Stimulated activated CD4-positive, alpha-beta T cell treated with anti-CD3 and anti-CD28 coated beads, Interleukin-4, amount 100 ng/mL, for 4 hours (primary cell): ENCODE measurements around the gene TECPR1.

Source experiments
- DNase-seq, 2 experiments: peaks; one replicate each; pipeline ENCODE4 v3.0.0-alpha.2; 2020

TECPR1 gene

GRCh38 chr7:98283127-98283886, 31.3 kb upstream of the TECPR1 start:
- DNase-seq, result no peak

GRCh38 chr7:98282703-98283102, 30.7 kb upstream of the TECPR1 start:
- DNase-seq, result no peak

- DNase-seq, result no peak
These were observed 29.9 kb upstream of the TECPR1 start for GRCh38 chr7:98281757-98282606.

DNA sequence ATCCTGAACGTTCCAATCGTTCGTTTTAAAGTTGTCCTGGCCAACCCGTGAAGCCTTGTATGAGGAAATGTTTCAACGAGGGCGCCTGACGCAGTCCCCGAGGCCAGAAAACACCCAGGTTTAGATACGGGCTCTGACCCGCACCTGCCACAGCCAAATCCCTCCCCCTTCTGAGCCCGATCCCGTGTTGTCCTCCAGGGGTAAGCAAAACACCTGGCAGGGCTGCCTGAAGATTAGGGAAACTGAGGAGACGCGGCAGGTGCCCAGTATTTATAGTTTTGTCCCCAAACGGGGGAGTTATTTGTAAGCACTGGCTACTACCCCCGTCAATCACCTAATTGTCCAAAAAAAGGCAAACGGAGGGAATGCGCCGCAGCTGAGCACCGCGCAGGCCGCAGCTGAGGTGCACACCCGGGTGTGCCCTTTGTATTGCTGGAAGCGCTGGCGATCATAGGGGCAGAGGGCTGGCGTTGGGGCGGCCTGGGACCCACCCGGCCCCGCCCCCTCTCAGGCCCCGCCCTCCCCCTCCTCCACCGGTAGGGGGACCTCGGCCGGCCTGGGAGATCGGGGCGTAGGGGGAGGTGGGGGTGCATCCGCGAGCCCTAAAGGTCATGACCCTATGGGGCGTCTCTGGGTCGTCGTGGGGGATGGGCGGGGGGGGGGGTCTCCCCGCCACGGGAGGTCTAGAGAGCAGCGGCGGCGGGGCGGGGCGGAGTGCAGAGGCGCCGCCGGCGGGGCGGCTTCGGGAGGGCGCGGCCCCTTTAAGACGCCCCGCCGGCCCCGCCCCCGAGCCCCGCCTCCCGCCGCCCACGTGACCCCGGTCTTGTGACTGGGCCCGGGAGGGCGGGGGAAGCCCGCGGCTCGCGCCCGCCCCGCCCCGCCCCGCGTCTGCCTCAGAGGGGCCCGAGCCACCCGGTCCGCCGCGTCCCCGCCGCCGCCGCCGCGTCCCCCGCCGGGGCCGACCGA, 29.0 kb upstream of the TECPR1 start, which contains the start of gene BRI3:
TSS of gene BRI3 (plus strand) at position 896 of the 966 bp plus-strand sequence. CDS start 110 bp downstream, outside the sequence.
- DNase-seq, result peak; percentile 86 to 99

DNA sequence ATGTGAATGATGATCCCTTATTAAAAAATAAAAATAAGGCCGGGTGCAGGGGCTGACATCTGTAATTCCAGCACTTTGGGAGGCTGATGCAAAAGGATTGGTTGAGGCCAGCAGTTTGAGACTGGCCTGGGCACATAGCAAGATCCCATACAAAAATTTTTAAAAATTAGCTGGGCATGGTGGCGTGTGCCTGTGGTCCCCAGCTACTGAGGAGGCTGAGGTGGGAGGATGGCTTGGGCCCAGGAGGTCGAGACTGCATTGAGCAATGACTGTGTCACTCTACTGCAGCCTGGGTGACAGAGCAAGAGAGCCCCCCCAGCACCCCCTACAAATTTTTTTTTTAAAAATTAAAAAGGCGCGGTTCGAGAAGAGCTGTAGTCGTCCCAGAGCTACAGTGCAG, 28.3 kb upstream of the TECPR1 start:
- no peak for DNase-seq

GRCh38 chr7:98278936-98279335, 26.9 kb upstream of the TECPR1 start:
- no peak for DNase-seq

DNA sequence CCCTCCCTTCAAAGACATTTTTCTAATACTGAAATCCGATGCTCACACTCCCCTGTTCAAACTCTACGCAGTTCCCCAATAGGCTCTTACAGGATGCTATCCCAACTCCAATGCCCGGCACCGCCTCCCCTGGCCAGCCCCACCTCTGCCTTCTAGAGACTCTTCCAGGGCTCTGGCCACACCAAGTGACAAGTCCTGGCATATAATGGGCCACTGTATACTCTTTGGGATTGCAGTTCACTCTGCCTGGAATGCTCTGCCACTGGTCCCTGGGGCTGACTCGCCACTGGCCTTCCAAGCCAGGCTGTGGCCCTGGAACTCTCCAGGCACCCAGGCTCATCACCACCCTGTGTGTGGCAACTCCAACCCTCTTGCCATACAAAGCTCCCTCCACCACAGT, 26.4 kb upstream of the TECPR1 start:
- no peak for DNase-seq

DNA sequence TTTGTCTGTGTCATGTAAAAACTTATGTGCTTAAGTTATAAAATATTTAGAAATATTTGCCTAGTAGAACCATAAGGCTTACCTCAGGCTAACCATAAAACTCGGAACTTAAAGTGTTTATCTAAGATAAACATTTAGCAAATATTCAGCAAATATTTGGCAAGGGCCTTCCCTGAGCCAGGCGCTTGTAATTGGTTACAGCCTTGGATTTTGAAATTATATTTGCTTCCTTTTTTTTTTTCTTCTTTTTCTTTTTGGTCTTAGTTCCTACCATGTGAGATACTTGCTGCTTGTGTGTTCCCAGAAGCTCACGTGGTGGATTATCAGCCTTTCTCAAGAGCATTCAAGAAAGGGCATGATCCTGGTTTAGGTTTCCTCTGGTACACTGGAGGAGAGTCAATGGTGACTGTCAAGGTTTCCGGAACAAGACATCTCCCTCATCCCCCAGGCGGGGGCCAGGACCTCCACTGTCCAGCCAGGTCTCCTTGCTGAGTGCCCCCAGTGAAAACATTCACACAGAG, 24.3 kb upstream of the TECPR1 start:
- DNase-seq, result no peak

DNA sequence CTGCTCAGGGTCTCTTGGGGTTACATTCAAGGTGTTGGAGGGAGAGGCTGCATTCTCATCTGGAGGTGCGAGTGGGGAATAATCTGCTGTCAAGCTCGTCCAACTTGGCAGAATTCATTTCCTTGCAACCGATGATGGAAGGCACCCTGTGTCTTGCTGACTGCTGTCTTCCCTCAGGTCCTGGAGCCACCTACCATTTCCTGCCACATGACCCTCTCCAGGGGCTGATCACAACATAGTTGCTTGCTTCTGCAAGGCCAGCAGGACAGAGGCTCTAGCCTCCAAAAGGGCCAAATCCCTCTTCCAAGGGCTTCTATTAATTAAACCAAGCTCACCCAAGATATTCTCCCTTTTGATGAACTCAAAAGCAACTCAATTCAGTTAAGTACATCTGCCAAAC, 15.3 kb upstream of the TECPR1 start:
- DNase-seq, result no peak

GRCh38 chr7:98266840-98267239, 14.8 kb upstream of the TECPR1 start:
- no peak for DNase-seq

DNA sequence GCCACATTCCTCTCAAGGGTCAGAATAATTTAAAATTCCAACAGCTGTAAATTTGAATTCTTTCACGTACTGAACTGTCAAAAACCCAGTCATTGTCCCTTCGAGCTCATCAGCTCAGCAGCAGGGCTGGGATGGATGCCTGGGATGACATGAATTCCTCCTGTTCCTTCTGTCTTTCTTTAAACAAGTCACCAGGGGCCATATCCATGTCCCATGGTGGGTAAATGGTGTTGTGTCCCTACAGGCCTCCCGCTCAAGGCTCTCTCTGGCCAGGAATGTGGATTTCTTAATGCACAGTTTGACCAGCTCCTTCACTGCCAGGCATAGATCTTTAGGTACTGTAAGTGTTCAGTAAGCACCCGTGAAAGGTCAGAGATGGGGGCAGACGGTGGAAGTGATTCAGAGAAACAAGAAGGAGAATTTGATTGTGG, 13.8 kb upstream of the TECPR1 start:
- no peak for DNase-seq

GRCh38 chr7:98257701-98258100, 5.7 kb upstream of the TECPR1 start:
- DNase-seq, result no peak

GRCh38 chr7:98256431-98256830, 4.4 kb upstream of the TECPR1 start:
- no peak for DNase-seq

DNA sequence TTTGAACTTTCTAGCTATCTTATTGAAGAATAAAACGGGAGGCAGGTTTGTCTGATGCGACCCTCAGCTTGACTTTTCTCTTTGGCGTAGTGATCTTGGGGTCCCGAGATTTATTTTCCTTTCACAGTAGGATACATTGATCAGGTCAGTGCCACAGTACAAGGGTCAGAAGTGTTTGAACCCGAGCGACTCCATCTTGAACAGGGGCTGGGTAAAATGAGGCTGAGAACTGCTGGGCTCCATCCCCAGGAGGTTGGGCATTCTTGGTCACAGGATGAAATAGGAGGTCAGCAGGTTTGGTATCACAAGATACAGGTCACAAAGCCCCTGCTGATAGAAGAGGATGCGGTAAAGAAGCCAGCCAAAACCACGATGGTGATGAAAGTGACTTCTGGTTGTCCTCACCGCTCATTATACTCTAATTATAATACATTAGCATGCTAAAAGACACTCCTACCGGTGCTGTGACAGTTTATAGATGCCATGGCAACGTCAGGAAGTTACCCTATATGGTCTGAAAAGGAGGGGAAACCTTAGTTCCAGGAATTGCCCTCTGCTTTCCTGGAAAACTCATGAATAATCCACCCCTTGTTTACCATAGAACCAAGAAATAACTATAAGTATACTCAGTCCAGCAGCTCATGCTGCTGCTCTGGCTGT, 3.0 kb upstream of the TECPR1 start:
- DNase-seq, result no peak

- no peak for DNase-seq
These were observed 2.5 kb upstream of the TECPR1 start for GRCh38 chr7:98254516-98254915.

GRCh38 chr7:98252425-98253054, 508 bp upstream of the TECPR1 start:
- no peak for DNase-seq

DNA sequence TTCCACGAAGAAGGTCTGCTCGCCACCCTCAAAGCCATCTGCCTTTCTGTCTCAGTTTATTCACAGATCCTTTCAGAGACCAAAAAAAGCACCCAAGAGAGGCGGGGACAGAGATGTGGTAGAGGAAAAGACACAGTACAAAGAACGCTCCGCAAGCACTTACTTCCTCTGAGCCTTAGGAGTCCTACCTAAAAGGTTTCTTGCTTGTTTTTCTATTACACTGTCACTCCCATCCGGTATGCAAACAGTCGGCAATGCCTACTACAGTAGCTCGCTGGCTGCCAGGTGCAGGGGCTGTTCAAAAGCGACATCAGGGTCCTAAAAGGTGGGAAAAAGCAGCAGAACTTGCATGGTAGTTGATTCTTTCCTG, 816 bp downstream of the TECPR1 start:
- DNase-seq, result peak in 1 of 2 experiments; percentile 19

DNA sequence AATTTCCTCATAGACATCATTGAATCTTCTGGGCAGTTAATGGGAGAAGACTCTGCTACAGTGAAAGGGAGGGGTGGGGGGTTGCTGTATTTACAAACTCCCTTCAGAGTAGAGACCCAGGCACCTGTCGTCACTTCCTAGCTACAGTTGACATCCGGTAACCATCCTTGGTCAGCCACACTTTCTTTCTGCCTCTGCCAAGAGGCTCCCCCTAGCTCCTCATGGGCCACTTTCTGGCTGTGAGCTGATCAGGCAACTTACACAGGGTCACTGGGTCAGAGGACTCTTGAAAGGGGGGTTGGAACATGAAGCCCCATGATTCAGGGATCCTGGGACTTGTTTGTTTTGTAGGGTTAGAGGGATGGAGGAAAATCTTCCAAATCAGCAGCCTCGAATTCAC, 1.2 kb downstream of the TECPR1 start:
- peak; percentile 18 to 25 for DNase-seq

DNA sequence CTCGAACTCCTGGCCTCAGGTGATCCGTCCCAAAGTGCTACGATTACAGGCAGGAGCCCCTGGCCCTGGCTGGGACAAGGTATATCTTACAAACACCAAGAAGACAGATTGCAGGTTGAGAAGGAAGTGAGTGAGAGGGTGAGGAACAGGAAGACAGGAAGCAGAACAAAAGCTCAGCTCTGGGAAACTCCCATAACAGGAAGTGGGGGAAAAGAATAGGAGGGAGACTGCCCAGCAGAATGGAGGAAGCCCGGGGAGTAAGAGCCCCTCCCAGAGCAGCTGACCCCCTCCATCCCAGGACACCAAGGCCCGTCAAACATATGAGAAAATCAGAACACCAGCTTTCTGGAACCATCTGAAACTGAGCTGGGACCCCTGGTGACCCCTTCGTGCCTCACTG, 2.9 kb downstream of the TECPR1 start:
- DNase-seq, result no peak

GRCh38 chr7:98248156-98248555, 3.9 kb downstream of the TECPR1 start:
- DNase-seq, result no peak

DNA sequence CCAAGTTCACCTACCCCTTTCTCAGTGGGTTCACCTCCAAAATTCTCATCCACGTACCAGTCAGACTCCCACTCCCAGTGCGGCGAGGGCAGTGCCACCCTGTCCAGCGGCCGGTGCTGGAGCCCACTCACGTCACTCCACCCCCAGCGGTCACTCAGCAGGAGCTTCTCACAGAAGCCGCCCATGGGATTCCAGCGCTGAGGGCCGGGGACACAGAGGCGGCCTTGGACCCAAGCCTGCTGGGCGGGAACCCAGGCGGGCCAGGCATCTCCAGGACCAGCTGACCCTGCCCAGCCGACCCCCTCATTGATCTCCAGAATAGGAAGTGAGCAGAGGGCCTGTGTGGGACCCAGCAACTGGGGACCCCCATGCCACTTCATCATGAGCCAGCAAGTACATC, 7.2 kb downstream of the TECPR1 start:
- no peak for DNase-seq

GRCh38 chr7:98242934-98243333, 9.1 kb downstream of the TECPR1 start:
- no peak for DNase-seq
